Upper lobe of right lung (tissue), 1 donor: Measurements from ENCODE around the gene CDK14. TPM values are rescaled to one million over a fixed set of nuclear protein-coding genes. Genes with fewer than 3 reads are reported as not detected.

Experiments used
- ATAC-seq: fragments of 200-7000 bp; cut with Tn5 transposase; one replicate; pipeline ENCODE4 v1.9.1; 2020; ENCODE audit warnings: mild to moderate bottlenecking, moderate library complexity
- DNase-seq: peaks from one replicate; pipeline ENCODE4 v3.0.0-alpha.2; 2020
- H3K27ac ChIP-seq: fragments of 200-600 bp; one replicate; pipeline ENCODE4 v1.8.0; 2022
- H3K27me3 ChIP-seq: fragments of 200-600 bp; one replicate; pipeline ENCODE4 v1.8.0; 2022; ENCODE audit warnings: mild to moderate bottlenecking
- H3K36me3 ChIP-seq: fragments of 200-600 bp; one replicate; pipeline ENCODE4 v1.8.0; 2022
- H3K4me1 ChIP-seq: fragments of 200-600 bp; one replicate; pipeline ENCODE4 v1.8.0; 2022
- H3K4me3 ChIP-seq: fragments of 200-600 bp; one replicate; pipeline ENCODE4 v1.8.0; 2022; ENCODE audit warnings: mild to moderate bottlenecking
- H3K9me3 ChIP-seq: fragments of 200-600 bp; one replicate; pipeline ENCODE4 v1.8.0; 2022
- intact Hi-C: fragments of 100-400 bp; cut with DNase I; formaldehyde crosslinking; loops from one replicate; pipeline ENCODE4 v1.11.0; 2022
- total RNA-seq: library from RNA; stranded (reverse); fragmentation: NEBNext Ultra II Directional; extraction: Animal tissue kit (Norgen Biotek cat#: 25700); gene quantifications from one replicate; pipeline ENCODE4 v1.2.1, GENCODE V29; 2021
- TF ChIP-seq, protein P1 (sequence below): fragments of 200-600 bp; IDR thresholded peaks from one replicate; pipeline ENCODE4 v1.8.0; 2022; ENCODE audit warnings: antibody characterized with exemption
- donor health status: DM: no; HTN: yes; CAD: no; lungs with severe emphysema.

Gene CDK14
- total RNA-seq, 1 donor from 2014 or later = 47.2 TPM

DNA sequence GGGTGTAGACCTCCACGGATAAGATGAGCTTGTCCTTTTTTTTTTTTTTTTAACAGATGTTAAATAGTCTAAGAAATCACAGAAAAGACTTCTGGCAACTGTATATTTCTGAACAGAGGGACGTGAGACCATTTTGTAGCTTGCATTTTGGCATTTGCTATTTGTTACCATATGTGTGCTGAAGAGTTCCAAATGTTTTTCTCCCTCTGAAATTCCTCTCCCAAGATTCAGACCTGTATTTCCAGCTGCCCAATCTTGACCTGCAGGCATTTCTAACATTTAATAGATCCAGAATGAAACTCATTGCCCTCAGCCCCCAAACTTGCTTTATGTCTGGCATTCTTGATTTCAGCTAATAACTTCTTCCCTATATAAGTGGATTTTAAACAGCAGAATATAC lies 445.0 kb downstream of the CDK14 start:
- DNase-seq (no peak), ATAC-seq (no peak)
- intact Hi-C loops = no loop called here
- no peak overlapping the region for H3K27ac ChIP-seq
- H3K9me3 ChIP-seq = no peaks in the 10 kb centered on the region
- H3K4me1 ChIP-seq = peaks cover 3% of the 10 kb centered on the region
- TF ChIP-seq, protein P1, sequence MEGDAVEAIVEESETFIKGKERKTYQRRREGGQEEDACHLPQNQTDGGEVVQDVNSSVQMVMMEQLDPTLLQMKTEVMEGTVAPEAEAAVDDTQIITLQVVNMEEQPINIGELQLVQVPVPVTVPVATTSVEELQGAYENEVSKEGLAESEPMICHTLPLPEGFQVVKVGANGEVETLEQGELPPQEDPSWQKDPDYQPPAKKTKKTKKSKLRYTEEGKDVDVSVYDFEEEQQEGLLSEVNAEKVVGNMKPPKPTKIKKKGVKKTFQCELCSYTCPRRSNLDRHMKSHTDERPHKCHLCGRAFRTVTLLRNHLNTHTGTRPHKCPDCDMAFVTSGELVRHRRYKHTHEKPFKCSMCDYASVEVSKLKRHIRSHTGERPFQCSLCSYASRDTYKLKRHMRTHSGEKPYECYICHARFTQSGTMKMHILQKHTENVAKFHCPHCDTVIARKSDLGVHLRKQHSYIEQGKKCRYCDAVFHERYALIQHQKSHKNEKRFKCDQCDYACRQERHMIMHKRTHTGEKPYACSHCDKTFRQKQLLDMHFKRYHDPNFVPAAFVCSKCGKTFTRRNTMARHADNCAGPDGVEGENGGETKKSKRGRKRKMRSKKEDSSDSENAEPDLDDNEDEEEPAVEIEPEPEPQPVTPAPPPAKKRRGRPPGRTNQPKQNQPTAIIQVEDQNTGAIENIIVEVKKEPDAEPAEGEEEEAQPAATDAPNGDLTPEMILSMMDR = no peak
- no peaks in the 10 kb centered on the region for H3K27me3 ChIP-seq
- no peak overlapping the region for H3K4me3 ChIP-seq
- H3K36me3 ChIP-seq = no peaks in the 10 kb centered on the region

DNA sequence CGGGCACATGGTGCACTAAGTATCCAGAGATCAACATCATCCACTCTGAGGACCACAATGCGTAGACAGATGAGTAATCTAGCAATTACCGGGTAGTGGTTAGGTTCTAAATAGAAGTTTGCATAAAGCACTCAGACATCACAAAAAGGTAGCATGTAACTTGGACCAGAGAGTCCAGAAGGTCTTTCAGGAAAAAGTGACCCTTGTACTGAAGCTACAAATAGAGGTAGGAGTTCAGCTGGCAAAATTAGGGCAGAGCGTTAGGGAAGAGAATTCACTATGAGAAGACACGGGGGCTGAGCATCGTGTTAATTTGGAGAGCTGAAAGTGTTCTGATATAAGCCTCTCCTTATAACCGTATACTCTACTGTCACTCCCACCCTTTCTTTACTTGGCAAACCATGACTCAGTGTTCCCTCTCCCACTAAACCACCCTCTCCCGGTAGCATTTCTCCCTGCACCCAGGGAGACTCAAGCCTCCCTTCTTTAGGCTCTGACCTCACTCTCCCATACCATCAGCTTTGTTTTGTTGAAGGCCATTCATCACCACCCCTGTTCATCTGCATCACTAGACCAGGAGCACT lies 445.9 kb downstream of the CDK14 start:
- Histone ChIP-seq H3K9me3 (no peaks in the 10 kb centered on the region), H3K27me3 (no peaks in the 10 kb centered on the region), H3K36me3 (no peaks in the 10 kb centered on the region), H3K27ac (no peak overlapping the region), H3K4me3 (no peak overlapping the region), H3K4me1 (peaks cover 3% of the 10 kb centered on the region)
- TF ChIP-seq, protein P1 = no peak
- intact Hi-C loops = no loop called here
- no peak for ATAC-seq
- no peak for DNase-seq

GRCh38 chr7:91043186-91043585 lies 447.1 kb downstream of the CDK14 start:
- H3K36me3 ChIP-seq = no peaks in the 10 kb centered on the region
- intact Hi-C loops = no loop called here
- H3K4me1 ChIP-seq = peaks cover 3% of the 10 kb centered on the region
- no peak for DNase-seq
- H3K27me3 ChIP-seq = no peaks in the 10 kb centered on the region
- TF ChIP-seq, protein P1 = no peak
- no peak for ATAC-seq
- H3K27ac ChIP-seq = no peak overlapping the region
- no peak overlapping the region for H3K4me3 ChIP-seq
- no peaks in the 10 kb centered on the region for H3K9me3 ChIP-seq

DNA sequence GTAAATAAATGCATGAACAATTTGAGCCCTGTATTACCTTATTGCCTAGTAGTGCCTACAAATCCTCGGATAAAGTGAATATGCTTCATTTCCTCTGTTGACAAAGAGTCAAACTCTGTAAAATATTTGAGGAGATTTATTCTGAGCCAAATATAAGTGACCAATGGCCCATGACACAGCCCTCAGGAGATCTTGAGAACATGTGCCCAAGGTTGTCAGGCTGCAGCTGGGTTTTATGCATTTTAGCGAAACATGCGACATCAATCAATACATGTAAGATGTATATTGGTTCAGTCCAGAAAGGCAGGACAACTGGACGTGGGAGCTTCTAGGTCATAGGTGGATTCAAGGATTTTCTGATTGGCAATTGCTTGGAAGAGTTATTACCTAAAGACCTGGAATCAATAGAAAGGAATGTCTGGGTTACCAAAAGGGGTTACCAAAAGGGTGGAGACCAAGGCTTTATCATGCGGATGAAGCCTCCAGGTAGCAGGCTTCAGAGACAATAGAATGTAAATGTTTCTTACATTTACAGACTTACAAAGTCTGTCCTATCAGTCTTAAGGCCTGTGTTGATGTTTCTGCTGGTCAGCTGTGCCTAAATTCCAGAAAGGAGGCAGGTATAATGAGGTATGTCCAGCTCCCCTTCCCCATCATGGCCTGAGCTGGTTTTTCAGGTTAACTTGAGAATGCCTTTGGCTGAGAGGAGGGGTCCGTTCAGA lies 448.0 kb downstream of the CDK14 start:
- Histone ChIP-seq H3K36me3 (no peaks in the 10 kb centered on the region), H3K27me3 (no peaks in the 10 kb centered on the region), H3K4me3 (no peak overlapping the region), H3K4me1 (peaks cover 3% of the 10 kb centered on the region), H3K27ac (no peak overlapping the region), H3K9me3 (no peaks in the 10 kb centered on the region)
- intact Hi-C loops = no loop called here
- DNase-seq = no peak
- no peak for ATAC-seq
- TF ChIP-seq, protein P1 = no peak

- ATAC-seq (no peak), DNase-seq (no peak)
- Histone ChIP-seq H3K27ac (peak overlapping the region; percentile 42), H3K36me3 (no peaks in the 10 kb centered on the region), H3K4me1 (peaks cover 3% of the 10 kb centered on the region), H3K4me3 (no peak overlapping the region), H3K27me3 (no peaks in the 10 kb centered on the region), H3K9me3 (no peaks in the 10 kb centered on the region)
- intact Hi-C loops = no loop called here
- TF ChIP-seq, protein P1 = no peak
These were observed 449.5 kb downstream of the CDK14 start for GRCh38 chr7:91045606-91046005.
